ENCODE data around the gene ALDH1A2. TPM values are rescaled to one million over a fixed set of nuclear protein-coding genes. Genes with fewer than 3 reads are reported as not detected.

ALDH1A2 gene
- total RNA-seq, 1 donor: 2.1 TPM

- H3K4me3 ChIP-seq (ENCODE audit: low read depth, low read length): no peak overlapping the region
- TF ChIP-seq CTCF (IDR thresholded peaks at IDR 0.05; ENCODE audit: insufficient read depth, low read length): no peak
- no peak for DNase-seq (ENCODE audit: low read depth)
Observed at GRCh38 chr15:57914350-57915055, 151.0 kb downstream of the ALDH1A2 start.

- DNase-seq (ENCODE audit: low read depth): peak; percentile 8
- no peak for TF ChIP-seq CTCF (IDR thresholded peaks at IDR 0.05; ENCODE audit: insufficient read depth, low read length)
- no peak overlapping the region for H3K4me3 ChIP-seq (ENCODE audit: low read depth, low read length)
Observed at GRCh38 chr15:57911247-57911646, 154.3 kb downstream of the ALDH1A2 start.

- TF ChIP-seq CTCF (IDR thresholded peaks at IDR 0.05; ENCODE audit: insufficient read depth, low read length): no peak
- H3K4me3 ChIP-seq (ENCODE audit: low read depth, low read length): no peak overlapping the region
- DNase-seq (ENCODE audit: low read depth): no peak
Observed at GRCh38 chr15:57910672-57911071, 154.8 kb downstream of the ALDH1A2 start.

- no peak for TF ChIP-seq CTCF (IDR thresholded peaks at IDR 0.05; ENCODE audit: insufficient read depth, low read length)
- H3K4me3 ChIP-seq (ENCODE audit: low read depth, low read length): no peak overlapping the region
- no peak for DNase-seq (ENCODE audit: low read depth)
Observed at GRCh38 chr15:57909388-57909787, 156.1 kb downstream of the ALDH1A2 start.

GRCh38 chr15:57903626-57904025, 161.9 kb downstream of the ALDH1A2 start:
- H3K4me3 ChIP-seq (ENCODE audit: low read depth, low read length): no peak overlapping the region
- no peak for TF ChIP-seq CTCF (IDR thresholded peaks at IDR 0.05; ENCODE audit: insufficient read depth, low read length)
- DNase-seq (ENCODE audit: low read depth): no peak

Other genes with a start within 250 kb of the ALDH1A2 start
- 0.09 and 1.1 TPM in 2 replicates for gene AQP9, start 72.7 kb upstream of the ALDH1A2 start, total RNA-seq (ENCODE audit: low replicate concordance)

Data from fibroblast of the aortic adventitia (primary cell).